GM12872 (cell line): Measurements from ENCODE around the gene TSPAN13.

Experiments
- TF ChIP-seq, protein P1 (sequence below): IDR thresholded peaks from 3 replicates; pipeline ENCODE4 v1.5.1; 2011; ENCODE audit warnings: low read depth, mild to moderate bottlenecking, low read length, moderate library complexity; ENCODE audit not compliant: insufficient read depth

Gene TSPAN13

DNA sequence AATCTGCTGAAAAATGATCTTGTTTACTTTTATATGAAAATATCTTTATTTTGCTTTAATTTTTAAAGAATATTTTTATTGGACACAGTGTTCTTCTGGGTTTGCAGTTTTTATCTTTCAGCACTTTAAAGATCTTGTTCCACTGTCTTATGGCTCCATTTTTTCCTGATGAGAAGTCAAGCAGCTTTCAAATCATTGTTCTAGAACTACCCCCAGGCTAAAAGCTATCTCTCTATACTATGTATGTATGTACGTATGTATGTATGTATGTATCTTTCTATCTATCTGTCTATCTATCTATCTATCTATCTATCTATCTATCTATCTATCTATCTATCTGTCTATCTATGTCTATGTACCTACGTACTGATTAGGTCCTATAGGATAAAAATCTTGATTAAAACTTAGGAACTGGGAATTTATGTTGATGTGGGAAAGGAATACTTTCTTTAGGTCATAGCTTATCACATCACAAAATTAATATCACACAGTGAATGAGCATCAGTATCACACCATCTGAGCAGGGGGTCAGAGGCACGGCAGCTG lies 35.4 kb upstream of the TSPAN13 start:
- TF ChIP-seq, protein P1, sequence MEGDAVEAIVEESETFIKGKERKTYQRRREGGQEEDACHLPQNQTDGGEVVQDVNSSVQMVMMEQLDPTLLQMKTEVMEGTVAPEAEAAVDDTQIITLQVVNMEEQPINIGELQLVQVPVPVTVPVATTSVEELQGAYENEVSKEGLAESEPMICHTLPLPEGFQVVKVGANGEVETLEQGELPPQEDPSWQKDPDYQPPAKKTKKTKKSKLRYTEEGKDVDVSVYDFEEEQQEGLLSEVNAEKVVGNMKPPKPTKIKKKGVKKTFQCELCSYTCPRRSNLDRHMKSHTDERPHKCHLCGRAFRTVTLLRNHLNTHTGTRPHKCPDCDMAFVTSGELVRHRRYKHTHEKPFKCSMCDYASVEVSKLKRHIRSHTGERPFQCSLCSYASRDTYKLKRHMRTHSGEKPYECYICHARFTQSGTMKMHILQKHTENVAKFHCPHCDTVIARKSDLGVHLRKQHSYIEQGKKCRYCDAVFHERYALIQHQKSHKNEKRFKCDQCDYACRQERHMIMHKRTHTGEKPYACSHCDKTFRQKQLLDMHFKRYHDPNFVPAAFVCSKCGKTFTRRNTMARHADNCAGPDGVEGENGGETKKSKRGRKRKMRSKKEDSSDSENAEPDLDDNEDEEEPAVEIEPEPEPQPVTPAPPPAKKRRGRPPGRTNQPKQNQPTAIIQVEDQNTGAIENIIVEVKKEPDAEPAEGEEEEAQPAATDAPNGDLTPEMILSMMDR, result no peak

DNA sequence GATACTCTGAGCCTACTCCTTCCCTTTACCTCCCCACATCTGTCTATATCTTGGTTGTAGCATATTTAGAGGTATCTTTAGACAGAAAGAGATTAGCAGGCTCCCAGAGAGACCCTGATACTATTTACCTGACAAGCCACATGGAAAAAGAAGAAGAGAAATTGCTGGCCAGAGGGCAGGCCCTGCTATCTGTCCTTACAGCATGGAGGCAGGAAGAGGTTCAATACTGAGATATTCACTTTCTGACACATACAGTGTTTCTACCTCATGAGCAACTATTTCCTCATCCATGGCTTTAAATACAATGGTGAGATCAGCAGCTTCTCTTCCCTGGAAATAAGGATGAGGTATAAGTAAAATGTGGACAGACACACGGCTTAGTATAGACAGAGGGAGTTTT lies 33.9 kb upstream of the TSPAN13 start:
- TF ChIP-seq, protein P1, result no peak

DNA sequence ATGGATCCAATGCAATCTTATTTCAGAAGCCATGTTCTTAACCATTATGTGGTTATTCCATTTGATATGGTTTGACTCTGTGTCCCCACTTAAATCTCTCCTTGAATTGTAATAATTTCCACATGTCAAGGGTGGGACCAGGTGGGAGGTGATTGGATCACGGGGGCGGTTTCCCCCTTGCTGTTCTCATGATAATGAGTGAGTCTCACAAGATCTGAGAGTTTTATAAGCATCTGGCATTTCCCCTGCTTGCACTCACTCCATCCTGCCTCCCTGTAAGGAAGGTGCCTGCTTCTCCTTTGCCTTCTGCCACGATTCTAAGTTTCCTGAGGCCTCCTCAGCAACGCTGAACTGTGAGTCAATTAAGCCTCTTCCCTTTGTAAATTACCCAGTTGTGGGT lies 32.0 kb upstream of the TSPAN13 start:
- TF ChIP-seq, protein P1, result no peak

DNA sequence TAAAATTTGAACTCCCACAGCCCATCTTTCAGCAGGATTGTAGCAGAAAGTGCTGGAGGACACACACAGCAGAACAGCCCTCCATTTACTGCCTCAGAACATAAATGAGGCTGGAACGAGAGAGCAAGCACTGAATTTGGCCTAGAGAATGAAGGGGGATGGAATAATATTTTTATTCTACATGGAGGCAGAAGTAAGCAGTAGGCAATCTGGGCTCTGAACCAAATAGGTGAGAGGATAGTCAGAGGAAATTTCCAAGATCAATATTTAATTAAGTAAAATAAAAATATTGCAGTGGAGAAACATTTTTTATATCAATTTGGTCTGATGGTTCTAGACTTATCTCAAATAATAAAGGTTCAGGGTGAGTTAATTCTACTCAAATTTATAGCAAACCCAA lies 29.2 kb upstream of the TSPAN13 start:
- TF ChIP-seq, protein P1, result no peak

DNA sequence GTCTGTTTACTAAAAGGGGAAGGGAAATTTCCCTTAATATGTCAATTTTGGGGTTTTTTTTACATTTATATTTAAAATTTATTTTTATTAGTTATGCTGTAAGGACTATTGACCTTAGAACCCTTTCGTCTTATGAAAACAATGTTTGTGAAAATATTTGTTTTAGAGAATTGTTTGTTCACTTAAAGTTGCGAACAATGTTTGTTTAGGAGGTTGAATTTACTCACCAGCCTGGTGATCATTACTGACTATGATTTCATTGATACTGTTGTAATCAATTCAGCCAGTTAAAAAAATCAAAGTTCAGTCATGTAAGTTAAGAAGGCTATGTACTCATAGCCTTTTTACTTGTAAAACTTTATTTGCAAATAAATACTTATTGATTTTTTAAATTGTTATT lies 27.4 kb upstream of the TSPAN13 start:
- TF ChIP-seq, protein P1, result no peak

DNA sequence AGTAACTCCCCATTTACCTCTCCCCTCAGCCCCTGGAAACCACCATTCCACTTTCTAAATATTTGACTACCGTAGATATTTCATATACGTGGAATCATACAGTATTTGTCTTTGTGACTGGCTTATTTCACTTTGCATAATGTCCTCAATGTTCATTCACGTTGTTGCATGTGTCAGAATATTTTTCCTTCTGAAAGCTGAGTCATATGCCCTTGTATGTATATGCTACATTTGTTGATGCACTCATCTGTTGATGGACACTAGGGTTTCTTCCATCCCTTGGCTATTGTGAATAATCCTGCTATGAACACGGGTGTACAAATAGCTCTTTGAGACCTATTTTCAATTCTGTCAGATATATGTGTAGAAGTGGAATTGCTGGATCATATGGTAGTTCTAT lies 25.8 kb upstream of the TSPAN13 start:
- TF ChIP-seq, protein P1, result no peak

DNA sequence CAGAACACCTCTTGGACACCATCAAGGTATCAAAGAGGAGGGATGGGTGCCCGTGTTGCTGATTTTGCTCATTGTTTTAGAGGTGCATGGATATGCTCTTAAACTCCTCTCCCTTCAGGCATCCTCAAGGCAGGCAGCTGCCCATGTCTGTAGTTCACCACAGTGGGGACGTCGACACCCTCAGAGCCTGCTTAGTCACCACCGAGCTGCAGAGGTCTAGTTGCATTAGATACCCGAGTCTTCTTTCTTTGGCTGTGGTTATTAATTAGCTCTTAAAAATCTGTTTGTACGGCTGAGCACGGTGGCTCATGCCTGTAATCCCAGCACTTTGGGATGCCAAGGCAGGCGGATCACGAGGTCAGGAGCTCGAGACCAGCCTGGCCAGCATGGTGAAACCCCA lies 24.7 kb upstream of the TSPAN13 start:
- TF ChIP-seq, protein P1, result no peak

DNA sequence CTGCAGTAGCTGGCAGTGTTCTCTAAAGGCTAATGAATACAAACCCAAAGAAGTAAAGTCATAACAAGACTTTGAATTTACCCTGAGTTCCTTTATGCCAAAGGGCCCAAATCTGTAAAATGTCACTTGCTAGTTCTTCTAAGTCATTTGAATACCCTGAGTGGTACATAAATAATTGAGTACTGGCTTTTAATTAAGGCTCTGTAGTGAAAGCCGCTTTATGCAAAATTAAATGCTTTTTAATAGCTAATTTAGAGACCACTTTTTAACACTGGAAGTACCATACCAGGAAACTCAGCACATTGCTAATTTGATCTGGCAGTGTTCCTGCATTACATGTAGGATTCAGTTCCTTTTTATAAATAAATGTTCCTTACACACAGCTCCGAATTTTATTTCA lies 24.0 kb upstream of the TSPAN13 start:
- TF ChIP-seq, protein P1, result no peak
